Caco-2 (cell line): ENCODE measurements around the gene KCND1. TPM values are rescaled to one million over a fixed set of nuclear protein-coding genes. Genes with fewer than 3 reads are reported as not detected.

ENCODE experiments used
- BruUV-seq: library from RNA; stranded (reverse); fragments of 400-500 nt; replicated peaks from 2 replicates; lab custom pipeline; 2021; lab: Mats Ljungman, UMichigan
- CTCF ChIA-PET: fragments of 300-600 bp; sonication (Branson Sonifier 250); formaldehyde crosslinking; loops from one replicate; lab custom pipeline; 2022; ENCODE audit warnings: antibody characterized with exemption; lab: Charles Lee
- POLR2A ChIA-PET: fragments of 300-600 bp; sonication (Branson Sonifier 250); formaldehyde crosslinking; loops from one replicate; lab custom pipeline; 2022; ENCODE audit warnings: antibody characterized with exemption; lab: Charles Lee
- DNase-seq, 2 experiments: peaks; one replicate each; pipeline versions ENCODE4 v3.0.0 to v3.0.0-alpha.2; 2020 to 2022
- H3K27me3 ChIP-seq: replicated peaks from 2 replicates; pipeline ENCODE4 v1.6.0; 2011; ENCODE audit warnings: low read length; ENCODE audit not compliant: control insufficient read depth, insufficient read depth
- H3K36me3 ChIP-seq: 2 replicates; pipeline ENCODE4 v1.5.1; 2011; ENCODE audit warnings: low read length; ENCODE audit not compliant: control insufficient read depth, insufficient read depth
- H3K4me1 ChIP-seq: fragments of 250-450 bp; sonication (Bioruptor Pico); 2 replicates; pipeline ENCODE4 v1.5.1; 2020; ENCODE audit warnings: mild to moderate bottlenecking
- H3K4me3 ChIP-seq: 2 replicates; pipeline ENCODE4 v1.5.1; 2011; ENCODE audit warnings: low read depth, mild to moderate bottlenecking, control low read depth, low read length
- H3K9me3 ChIP-seq: fragments of 250-450 bp; sonication (Bioruptor Pico); 2 replicates; pipeline ENCODE4 v1.5.1; 2020; ENCODE audit warnings: mild to moderate bottlenecking, moderate library complexity
- H3K27ac Mint-ChIP-seq: one replicate; pipeline ENCODE4 v1.8.0; 2022; ENCODE audit warnings: mixed read lengths; ENCODE audit not compliant: unreplicated experiment
- H3K27me3 Mint-ChIP-seq: one replicate; pipeline ENCODE4 v1.8.0; 2022; ENCODE audit warnings: mixed read lengths; ENCODE audit not compliant: insufficient read depth, unreplicated experiment
- H3K36me3 Mint-ChIP-seq: one replicate; pipeline ENCODE4 v1.8.0; 2022; ENCODE audit warnings: mild to moderate bottlenecking, mixed read lengths; ENCODE audit not compliant: insufficient read depth, unreplicated experiment
- H3K4me1 Mint-ChIP-seq: one replicate; pipeline ENCODE4 v1.8.0; 2022; ENCODE audit warnings: low read depth, mixed read lengths; ENCODE audit not compliant: unreplicated experiment
- H3K4me3 Mint-ChIP-seq: one replicate; pipeline ENCODE4 v1.8.0; 2022; ENCODE audit warnings: mild to moderate bottlenecking, moderate library complexity, mixed read lengths; ENCODE audit not compliant: unreplicated experiment
- H3K9me3 Mint-ChIP-seq: one replicate; pipeline ENCODE4 v1.8.0; 2022; ENCODE audit warnings: mixed read lengths; ENCODE audit not compliant: unreplicated experiment
- CTCF ChIP-seq, 2 experiments: fragments of 200-600 bp in 1 of 2; IDR thresholded peaks; 1 replicate in 1 of 2; 2 replicates in 1 of 2; pipeline versions ENCODE4 v1.5.1 to v1.8.0; 2011 to 2022; ENCODE audit warnings: antibody characterized with exemption in 1 of 2, control low read depth in 1 of 2, inconsistent platforms in 1 of 2, low read depth in 1 of 2, low read length in 1 of 2, mild to moderate bottlenecking in 1 of 2, moderate library complexity in 1 of 2; ENCODE audit not compliant: insufficient read depth in 1 of 2, severe bottlenecking in 1 of 2, unreplicated experiment in 1 of 2
- intact Hi-C: fragments of 100-400 bp; cut with micrococcal nuclease; formaldehyde crosslinking; loops from one replicate; pipeline ENCODE4 v1.10.0; 2022; ENCODE audit not compliant: unreplicated experiment
- total RNA-seq: library from RNA; stranded (reverse); gene quantifications from 2 replicates; pipeline ENCODE4 v1.2.3, GENCODE V29; 2022

Gene KCND1
- total RNA-seq, 1 experiment from 2014 or later = 0.88 TPM

- Mint-ChIP-seq H3K4me1 (no peaks in the 10 kb centered on the region), H3K27me3 (no peaks in the 10 kb centered on the region), H3K36me3 (peaks cover 16% of the 10 kb centered on the region), H3K4me3 (no peak overlapping the region), H3K9me3 (no peaks in the 10 kb centered on the region), H3K27ac (no peak overlapping the region)
- TF ChIP-seq CTCF (IDR thresholded peaks at IDR 0.05; ENCODE audit: insufficient read depth in 1 of 2, low read depth in 1 of 2, low read length in 1 of 2, severe bottlenecking in 1 of 2, unreplicated experiment in 1 of 2) = no peak
- POLR2A ChIA-PET = no interaction called here
- DNase-seq = no peak
- no peak overlapping the region for H3K4me3 ChIP-seq
- CTCF ChIA-PET = interaction anchor here (1.1 kb wide), 1 partner anchor 11 kb away, joined by 3 read pairs; no protein-coding TSS in a partner anchor
- H3K9me3 ChIP-seq = no peaks in the 10 kb centered on the region
- intact Hi-C loops = no loop called here
- H3K36me3 ChIP-seq = no peaks in the 10 kb centered on the region
- no peaks in the 10 kb centered on the region for H3K27me3 ChIP-seq
- H3K4me1 ChIP-seq = no peaks in the 10 kb centered on the region
- no TSS peak for BruUV-seq
Measured at GRCh38 chrX:48969471-48969870, 2.2 kb downstream of the KCND1 start.

GRCh38 chrX:48968377-48968776, 3.3 kb downstream of the KCND1 start:
- Histone ChIP-seq H3K9me3 (no peaks in the 10 kb centered on the region), H3K36me3 (no peaks in the 10 kb centered on the region), H3K4me1 (no peaks in the 10 kb centered on the region), H3K4me3 (no peak overlapping the region), H3K27me3 (no peaks in the 10 kb centered on the region)
- Mint-ChIP-seq H3K4me3 (no peak overlapping the region), H3K9me3 (no peaks in the 10 kb centered on the region), H3K4me1 (no peaks in the 10 kb centered on the region), H3K27ac (no peak overlapping the region), H3K27me3 (no peaks in the 10 kb centered on the region), H3K36me3 (peaks cover 15% of the 10 kb centered on the region)
- no peak for DNase-seq
- BruUV-seq = no TSS peak
- CTCF ChIA-PET = no interaction called here
- intact Hi-C loops = no loop called here
- POLR2A ChIA-PET = no interaction called here
- TF ChIP-seq CTCF (IDR thresholded peaks at IDR 0.05; ENCODE audit: insufficient read depth in 1 of 2, low read depth in 1 of 2, low read length in 1 of 2, severe bottlenecking in 1 of 2, unreplicated experiment in 1 of 2) = no peak

GRCh38 chrX:48966796-48967579, 4.7 kb downstream of the KCND1 start:
- Mint-ChIP-seq H3K4me1 (peaks cover under 1% of the 10 kb centered on the region), H3K36me3 (peaks cover 7% of the 10 kb centered on the region), H3K27me3 (no peaks in the 10 kb centered on the region), H3K4me3 (no peak overlapping the region), H3K9me3 (no peaks in the 10 kb centered on the region), H3K27ac (no peak overlapping the region)
- POLR2A ChIA-PET = interaction anchor here (0.6 kb wide), 1 partner anchor 26 kb away, joined by 4 read pairs; no protein-coding TSS in a partner anchor
- H3K4me3 ChIP-seq = no peak overlapping the region
- no peaks in the 10 kb centered on the region for H3K36me3 ChIP-seq
- H3K9me3 ChIP-seq = no peaks in the 10 kb centered on the region
- CTCF ChIA-PET = no interaction called here
- no peak for DNase-seq
- TF ChIP-seq CTCF (IDR thresholded peaks at IDR 0.05; ENCODE audit: insufficient read depth in 1 of 2, low read depth in 1 of 2, low read length in 1 of 2, severe bottlenecking in 1 of 2, unreplicated experiment in 1 of 2) = no peak
- no peaks in the 10 kb centered on the region for H3K4me1 ChIP-seq
- intact Hi-C loops = no loop called here
- H3K27me3 ChIP-seq = no peaks in the 10 kb centered on the region
- no TSS peak for BruUV-seq
